GM18502 (cell line): ENCODE results near the gene PDGFC.
A peak's percentile ranks its signal among the peaks of the same experiment; 100 is the strongest.

Source experiments
- ATAC-seq: cut with Tn5 transposase; IDR thresholded peaks from one replicate; pipeline ENCODE4 v1.9.1; 2021; ENCODE audit warnings: mild to moderate bottlenecking; ENCODE audit not compliant: unreplicated experiment, poor library complexity

PDGFC gene

GRCh38 chr4:156975686-156976085 lies 4.1 kb upstream of the PDGFC start:
- no peak for ATAC-seq

- ATAC-seq: no peak
These were observed 2.7 kb upstream of the PDGFC start for GRCh38 chr4:156974264-156974663.

- ATAC-seq: no peak
These were observed 898 bp upstream of the PDGFC start for GRCh38 chr4:156972379-156973015.

- ATAC-seq: no peak
These were observed 379 bp downstream of the PDGFC start for GRCh38 chr4:156971165-156971675.

- no peak for ATAC-seq
These were observed 966 bp downstream of the PDGFC start for GRCh38 chr4:156970501-156971164.

GRCh38 chr4:156969911-156970310 lies 1.7 kb downstream of the PDGFC start:
- no peak for ATAC-seq

- ATAC-seq: no peak
These were observed 2.5 kb downstream of the PDGFC start for GRCh38 chr4:156969101-156969500.

GRCh38 chr4:156968479-156968984 lies 3.1 kb downstream of the PDGFC start:
- ATAC-seq: peak; percentile 72

- no peak for ATAC-seq
These were observed 4.8 kb downstream of the PDGFC start for GRCh38 chr4:156966836-156967235.

GRCh38 chr4:156963419-156963818 lies 8.2 kb downstream of the PDGFC start:
- no peak for ATAC-seq

- no peak for ATAC-seq
These were observed 9.0 kb downstream of the PDGFC start for GRCh38 chr4:156962528-156962974.

GRCh38 chr4:156962058-156962358 lies 9.6 kb downstream of the PDGFC start:
- no peak for ATAC-seq

- no peak for ATAC-seq
These were observed 10.2 kb downstream of the PDGFC start for GRCh38 chr4:156961196-156962057.

- ATAC-seq: no peak
These were observed 12.3 kb downstream of the PDGFC start for GRCh38 chr4:156959298-156959702.

GRCh38 chr4:156958276-156959074 lies 13.1 kb downstream of the PDGFC start:
- ATAC-seq: no peak

GRCh38 chr4:156957556-156957955 lies 14.0 kb downstream of the PDGFC start:
- no peak for ATAC-seq

- no peak for ATAC-seq
These were observed 14.7 kb downstream of the PDGFC start for GRCh38 chr4:156956826-156957368.

- ATAC-seq: no peak
These were observed 15.2 kb downstream of the PDGFC start for GRCh38 chr4:156956359-156956758.

GRCh38 chr4:156954587-156954986 lies 17.0 kb downstream of the PDGFC start:
- no peak for ATAC-seq

GRCh38 chr4:156953951-156954350 lies 17.6 kb downstream of the PDGFC start:
- no peak for ATAC-seq
